Measurements from ENCODE around the gene CSNK1D. TPM values are rescaled to one million over a fixed set of nuclear protein-coding genes. Genes with fewer than 3 reads are reported as not detected.

CSNK1D gene
- total and polyA plus RNA-seq, 10 of the 15 experiments (the other 5 are each of a cell fraction or from before 2014, with no cell fraction given) = 5.7 to 105 (median 58.1) TPM

- ChIA-PET RAD21 (ENCODE audit: unreplicated experiment) (interaction anchor here (2.4 kb wide), 1 partner anchor 14 kb away, joined by 7 read pairs; no protein-coding TSS in a partner anchor), SMC1A (ENCODE audit: uncharacterized antibody, unreplicated experiment) (interaction anchor here (2.2 kb wide), 1 partner anchor 16 kb away, joined by 10 read pairs; no protein-coding TSS in a partner anchor), POLR2A (interaction anchor here (0.8 to 6.2 kb wide), 2 partner anchors 15 to 18 kb away, joined by 3 to 32 read pairs; no protein-coding TSS in a partner anchor), CTCF (interaction anchor here (0.7 to 2.0 kb wide), 4 partner anchors 12 to 81 kb away, joined by 3 to 5 read pairs (median 4); no protein-coding TSS in a partner anchor)
- Histone ChIP-seq H3K9me3 (replicated peaks; ENCODE audit: control insufficient read depth, insufficient read depth, low read length) (no peaks in the 10 kb centered on the region; the same call in 2 of the 3 replicates), H3K4me1 (ENCODE audit: control insufficient read depth, insufficient read depth, low read length) (no peaks in the 10 kb centered on the region), H3K27me3 (replicated peaks in 1 of 2; ENCODE audit: control insufficient read depth in 2 of 2, insufficient read depth in 2 of 2, low read length in 1 of 2) (peaks cover 0 to 2% of the 10 kb centered on the region in 2 experiments; a peak in 3 of 4 replicates), H3K79me2 (ENCODE audit: control insufficient read depth, insufficient read depth, low read length) (no peaks in the 10 kb centered on the region), H2AFZ (ENCODE audit: control insufficient read depth, low read depth, low read length) (no peak overlapping the region), H3K4me2 (ENCODE audit: control insufficient read depth, insufficient read depth) (no peak overlapping the region), H4K20me1 (ENCODE audit: control insufficient read depth, insufficient read depth) (no peaks in the 10 kb centered on the region), H3K9ac (ENCODE audit: control insufficient read depth, insufficient read depth, low read length) (no peak overlapping the region), H3K4me3 (no peak overlapping the region), H3K27ac (ENCODE audit: control insufficient read depth, insufficient read depth) (no peak overlapping the region), H3K36me3 (ENCODE audit: control insufficient read depth in 2 of 2, insufficient read depth in 2 of 2, low read length in 1 of 2) (no peaks in the 10 kb centered on the region)
- intact Hi-C loops (cut with micrococcal nuclease; ENCODE audit: unreplicated experiment) (no loop called here), in situ Hi-C loops (cut with MboI) (no loop called here)
- TF ChIP-seq, protein P1, sequence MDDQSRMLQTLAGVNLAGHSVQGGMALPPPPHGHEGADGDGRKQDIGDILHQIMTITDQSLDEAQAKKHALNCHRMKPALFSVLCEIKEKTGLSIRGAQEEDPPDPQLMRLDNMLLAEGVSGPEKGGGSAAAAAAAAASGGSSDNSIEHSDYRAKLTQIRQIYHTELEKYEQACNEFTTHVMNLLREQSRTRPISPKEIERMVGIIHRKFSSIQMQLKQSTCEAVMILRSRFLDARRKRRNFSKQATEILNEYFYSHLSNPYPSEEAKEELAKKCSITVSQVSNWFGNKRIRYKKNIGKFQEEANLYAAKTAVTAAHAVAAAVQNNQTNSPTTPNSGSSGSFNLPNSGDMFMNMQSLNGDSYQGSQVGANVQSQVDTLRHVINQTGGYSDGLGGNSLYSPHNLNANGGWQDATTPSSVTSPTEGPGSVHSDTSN (IDR thresholded peaks at IDR 0.05; ENCODE audit: insufficient replicate concordance, low read depth, low read length) = no peak
- TF ChIP-seq PKNOX1 (IDR thresholded peaks at IDR 0.05) (no peak), ETV6 (conservative IDR thresholded peaks at IDR 0.05 in 1 of 2, IDR thresholded peaks at IDR 0.05 in 1 of 2; ENCODE audit: borderline replicate concordance in 1 of 2, low read depth in 1 of 2) (no peak), PAX5 (IDR thresholded peaks at IDR 0.05; ENCODE audit: borderline replicate concordance, low read depth, low read length) (no peak), HSF1 (IDR thresholded peaks at IDR 0.05; ENCODE audit: low read depth, low read length) (no peak), IRF4 (IDR thresholded peaks at IDR 0.05; ENCODE audit: low read depth, low read length) (no peak), BACH1 (IDR thresholded peaks at IDR 0.05; ENCODE audit: borderline replicate concordance) (no peak)
- TF ChIP-seq, protein P2, sequence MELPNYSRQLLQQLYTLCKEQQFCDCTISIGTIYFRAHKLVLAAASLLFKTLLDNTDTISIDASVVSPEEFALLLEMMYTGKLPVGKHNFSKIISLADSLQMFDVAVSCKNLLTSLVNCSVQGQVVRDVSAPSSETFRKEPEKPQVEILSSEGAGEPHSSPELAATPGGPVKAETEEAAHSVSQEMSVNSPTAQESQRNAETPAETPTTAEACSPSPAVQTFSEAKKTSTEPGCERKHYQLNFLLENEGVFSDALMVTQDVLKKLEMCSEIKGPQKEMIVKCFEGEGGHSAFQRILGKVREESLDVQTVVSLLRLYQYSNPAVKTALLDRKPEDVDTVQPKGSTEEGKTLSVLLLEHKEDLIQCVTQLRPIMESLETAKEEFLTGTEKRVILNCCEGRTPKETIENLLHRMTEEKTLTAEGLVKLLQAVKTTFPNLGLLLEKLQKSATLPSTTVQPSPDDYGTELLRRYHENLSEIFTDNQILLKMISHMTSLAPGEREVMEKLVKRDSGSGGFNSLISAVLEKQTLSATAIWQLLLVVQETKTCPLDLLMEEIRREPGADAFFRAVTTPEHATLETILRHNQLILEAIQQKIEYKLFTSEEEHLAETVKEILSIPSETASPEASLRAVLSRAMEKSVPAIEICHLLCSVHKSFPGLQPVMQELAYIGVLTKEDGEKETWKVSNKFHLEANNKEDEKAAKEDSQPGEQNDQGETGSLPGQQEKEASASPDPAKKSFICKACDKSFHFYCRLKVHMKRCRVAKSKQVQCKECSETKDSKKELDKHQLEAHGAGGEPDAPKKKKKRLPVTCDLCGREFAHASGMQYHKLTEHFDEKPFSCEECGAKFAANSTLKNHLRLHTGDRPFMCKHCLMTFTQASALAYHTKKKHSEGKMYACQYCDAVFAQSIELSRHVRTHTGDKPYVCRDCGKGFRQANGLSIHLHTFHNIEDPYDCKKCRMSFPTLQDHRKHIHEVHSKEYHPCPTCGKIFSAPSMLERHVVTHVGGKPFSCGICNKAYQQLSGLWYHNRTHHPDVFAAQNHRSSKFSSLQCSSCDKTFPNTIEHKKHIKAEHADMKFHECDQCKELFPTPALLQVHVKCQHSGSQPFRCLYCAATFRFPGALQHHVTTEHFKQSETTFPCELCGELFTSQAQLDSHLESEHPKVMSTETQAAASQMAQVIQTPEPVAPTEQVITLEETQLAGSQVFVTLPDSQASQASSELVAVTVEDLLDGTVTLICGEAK (IDR thresholded peaks at IDR 0.05; ENCODE audit: borderline replicate concordance) = no peak
- DNase-seq (ENCODE audit: low read depth, low spot score) (no peak), ATAC-seq (no peak), FAIRE-seq (no peak)
- no TSS peak for BruUV-seq (replicated peaks)
- whole genome bisulfite sequencing (ENCODE audit: insufficient coverage, insufficient replicate concordance, low lambda C conversion rate, missing lambda C conversion rate) = 52% methylated on average over 28 of the region's 29 CpGs
These were observed 43.3 kb upstream of the CSNK1D start for GRCh38 chr17:82316651-82317393.

All from GM12878 (cell line).